Pancreas (tissue), 10 donors: Measurements from ENCODE around the gene CCDC90B. TPM values are rescaled to one million over a fixed set of nuclear protein-coding genes. Genes with fewer than 3 reads are reported as not detected.

Experiments used
- ATAC-seq, 4 donors: fragments of 200-7000 bp; cut with Tn5 transposase; one replicate each; pipeline versions ENCODE4 v1.8.0 to v1.9.1; 2020; ENCODE audit warnings: mild to moderate bottlenecking in 4 of 4, moderate library complexity in 4 of 4
- DNase-seq, 6 donors: peaks; one replicate each; pipeline ENCODE4 v3.0.0-alpha.2; 2020
- FAIRE-seq: peaks from 2 replicates; lab custom pipeline; 2012; peaks lifted over from hg19 to GRCh38; lab: Jason Lieb, UNC
- H3K27ac ChIP-seq, 4 donors: fragments of 200-600 bp; sonication (generic); 1 replicate in 3 of 4; 2 replicates in 1 of 4; pipeline versions ENCODE4 v1.5.0 to v1.8.0; 2020
- H3K27me3 ChIP-seq, 4 donors: fragments of 200-600 bp; one replicate each; pipeline ENCODE4 v1.8.0; 2021
- H3K36me3 ChIP-seq, 3 donors: fragments of 200-600 bp; sonication (generic) in 1 of 3; one replicate each; pipeline versions ENCODE4 v1.5.0 to v1.8.0; 2020 to 2021
- H3K4me1 ChIP-seq, 3 donors: fragments of 200-600 bp; one replicate each; pipeline ENCODE4 v1.8.0; 2021
- H3K4me3 ChIP-seq, 4 donors: fragments of 200-600 bp; sonication (generic) in 2 of 4; one replicate each; pipeline versions ENCODE4 v1.5.0 to v1.8.0; 2020 to 2021
- H3K9me3 ChIP-seq, 4 donors: fragments of 200-600 bp; one replicate each; pipeline ENCODE4 v1.8.0; 2021
- WGBS, 2 donors: extraction: QIAGEN DNeasy Blood & Tissue Kit; methylation state at CpG; one replicate each; pipeline ENCODE4 v1.1.7; 2013; 5-methylcytosine and 5-hydroxymethylcytosine counted together
- intact Hi-C, 3 donors: fragments of 100-400 bp; cut with DNase I; formaldehyde crosslinking; loops; one replicate each; pipeline versions ENCODE4 v1.11.1 to v1.14.2; 2022
- polyA plus RNA-seq, 2 donors: library from polyadenylated mRNA; stranded (reverse); fragments of 200-250 nt; gene quantifications; one replicate each; pipeline ENCODE4 v1.2.3, GENCODE V29; 2013
- total RNA-seq, 6 donors: library from RNA; stranded (reverse); fragmentation: NEBNext Ultra II Directional in 4 of 6; extraction: Animal tissue kit (Norgen Biotek cat#: 25700) in 4 of 6; gene quantifications; one replicate each; pipeline versions ENCODE4 v1.2.1 to v1.2.4, GENCODE V29; 2021 to 2023
- TF ChIP-seq, protein P1 (sequence below), 4 donors: fragments of 200-600 bp; sonication (generic) in 3 of 4; IDR thresholded peaks; one replicate each; pipeline versions ENCODE4 v1.5.0 to v1.8.0; 2021; ENCODE audit warnings: antibody characterized with exemption in 4 of 4
- donor health status: healthy with polysubstance abuse.
- donor health status: DM: no; HTN: no; CAD: no; lungs with moderate emphysema.
- donor health status: DM: no; HTN: no; CAD: no.
- donor health status: control.
- donor health status: control.
- donor health status: Bipolar disorder and iron deficiency.
- donor health status: DM: yes; HTN: yes; CAD: no.
- donor health status: DM: no; HTN: no; CAD: no.
- donor health status: DM: no; HTN: no; CAD: no.
- donor health status: DM: yes; HTN: yes; CAD: no.

CCDC90B gene
- total and polyA plus RNA-seq, 8 donors: 12.1 to 25.1 (median 16.3) TPM

DNA sequence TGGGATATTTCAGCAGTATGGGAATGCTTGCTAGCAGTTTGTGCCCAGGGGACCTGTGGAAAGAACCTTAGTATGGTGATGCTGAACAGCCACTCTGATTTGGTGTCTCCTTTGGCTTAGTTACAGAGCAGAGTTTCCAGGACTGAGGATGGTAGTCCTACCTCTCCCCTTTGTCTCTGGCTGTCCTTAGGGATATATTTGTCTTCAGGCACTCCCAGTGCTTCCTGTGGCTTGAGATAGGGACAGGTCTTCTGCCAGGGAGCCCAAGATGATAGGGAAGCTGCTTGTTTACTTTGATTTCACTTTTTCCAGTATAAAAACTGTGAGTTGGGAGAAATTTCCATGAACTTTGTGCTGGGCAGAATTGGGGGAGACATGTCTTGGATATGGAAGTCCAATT is 64.5 kb downstream of the CCDC90B start:
- no peaks in the 10 kb centered on the region for H3K27me3 ChIP-seq
- no peak overlapping the region for H3K27ac ChIP-seq
- FAIRE-seq (no peak), ATAC-seq (no peak), DNase-seq (no peak)
- no peaks in the 10 kb centered on the region for H3K36me3 ChIP-seq
- H3K4me3 ChIP-seq: no peak overlapping the region
- H3K4me1 ChIP-seq: no peaks in the 10 kb centered on the region
- TF ChIP-seq, protein P1, sequence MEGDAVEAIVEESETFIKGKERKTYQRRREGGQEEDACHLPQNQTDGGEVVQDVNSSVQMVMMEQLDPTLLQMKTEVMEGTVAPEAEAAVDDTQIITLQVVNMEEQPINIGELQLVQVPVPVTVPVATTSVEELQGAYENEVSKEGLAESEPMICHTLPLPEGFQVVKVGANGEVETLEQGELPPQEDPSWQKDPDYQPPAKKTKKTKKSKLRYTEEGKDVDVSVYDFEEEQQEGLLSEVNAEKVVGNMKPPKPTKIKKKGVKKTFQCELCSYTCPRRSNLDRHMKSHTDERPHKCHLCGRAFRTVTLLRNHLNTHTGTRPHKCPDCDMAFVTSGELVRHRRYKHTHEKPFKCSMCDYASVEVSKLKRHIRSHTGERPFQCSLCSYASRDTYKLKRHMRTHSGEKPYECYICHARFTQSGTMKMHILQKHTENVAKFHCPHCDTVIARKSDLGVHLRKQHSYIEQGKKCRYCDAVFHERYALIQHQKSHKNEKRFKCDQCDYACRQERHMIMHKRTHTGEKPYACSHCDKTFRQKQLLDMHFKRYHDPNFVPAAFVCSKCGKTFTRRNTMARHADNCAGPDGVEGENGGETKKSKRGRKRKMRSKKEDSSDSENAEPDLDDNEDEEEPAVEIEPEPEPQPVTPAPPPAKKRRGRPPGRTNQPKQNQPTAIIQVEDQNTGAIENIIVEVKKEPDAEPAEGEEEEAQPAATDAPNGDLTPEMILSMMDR (IDR thresholded peaks at IDR 0.05): no peak
- intact Hi-C loops: no loop called here
- H3K9me3 ChIP-seq: no peaks in the 10 kb centered on the region

DNA sequence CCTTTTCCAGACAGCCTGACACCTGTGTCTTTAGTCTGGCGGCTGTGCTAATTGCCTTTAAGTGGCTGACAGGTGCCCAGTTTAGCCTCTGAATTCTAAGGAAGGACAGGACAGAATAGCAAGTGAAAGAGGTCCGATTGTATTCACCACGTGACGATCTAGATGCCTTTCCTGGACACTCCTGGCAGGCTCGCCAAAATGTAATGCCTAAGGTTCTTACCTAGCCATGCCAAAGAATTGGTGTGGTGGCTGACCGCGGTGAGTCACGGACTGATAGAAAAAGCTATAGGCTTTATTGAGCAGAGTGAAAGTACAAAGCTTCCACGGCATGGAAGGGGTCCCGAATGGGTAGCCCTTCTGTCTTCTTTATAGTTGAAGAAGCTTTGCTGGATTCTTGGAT is 65.9 kb downstream of the CCDC90B start:
- no peak overlapping the region for H3K4me3 ChIP-seq
- ATAC-seq (no peak), FAIRE-seq (no peak), DNase-seq (no peak)
- TF ChIP-seq, protein P1 (IDR thresholded peaks at IDR 0.05): no peak
- H3K4me1 ChIP-seq: no peaks in the 10 kb centered on the region
- H3K27me3 ChIP-seq: no peaks in the 10 kb centered on the region
- 80 to 88% methylated on average over 10 of the region's 10 CpGs for WGBS, 2 donors
- H3K36me3 ChIP-seq: no peaks in the 10 kb centered on the region
- no peak overlapping the region for H3K27ac ChIP-seq
- intact Hi-C loops: no loop called here
- no peaks in the 10 kb centered on the region for H3K9me3 ChIP-seq

DNA sequence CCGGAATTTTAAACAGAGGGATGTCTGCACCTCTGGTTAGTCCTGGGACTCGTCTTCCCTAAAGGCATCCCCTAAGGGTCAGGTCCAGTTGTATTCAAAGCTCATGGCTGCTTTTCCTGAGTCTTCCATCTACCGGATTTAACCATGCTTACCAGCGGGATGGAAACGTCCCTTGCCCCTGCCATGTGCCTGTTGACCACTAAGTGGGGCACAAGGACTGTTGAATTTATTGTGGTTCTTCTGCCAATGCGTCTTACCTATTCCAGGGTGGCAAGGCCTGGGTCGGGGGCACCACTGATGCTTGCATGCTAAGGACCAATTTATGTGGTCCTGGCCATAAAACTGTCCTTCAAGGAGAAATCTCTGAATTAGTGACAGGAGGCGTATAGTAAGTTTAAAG is 67.1 kb downstream of the CCDC90B start:
- H3K4me1 ChIP-seq: no peaks in the 10 kb centered on the region

More for the DNA sequence above, 67.1 kb downstream of the CCDC90B start:
- DNase-seq: peak in 1 of 6 donors; percentile 13
- TF ChIP-seq, protein P1 (IDR thresholded peaks at IDR 0.05): no peak
- no peak overlapping the region for H3K27ac ChIP-seq
- WGBS, 2 donors: 58 to 62% methylated on average over 8 of the region's 8 CpGs
- intact Hi-C loops: no loop called here
- no peak for FAIRE-seq
- ATAC-seq: no peak
- H3K27me3 ChIP-seq: no peaks in the 10 kb centered on the region
- H3K9me3 ChIP-seq: no peaks in the 10 kb centered on the region
- peaks cover 0 to 6% (median 0%) of the 10 kb centered on the region in 3 donors for H3K36me3 ChIP-seq
- H3K4me3 ChIP-seq: no peak overlapping the region

Other genes starting within 250 kb of the CCDC90B start
- gene RAB30, start 214.5 kb downstream of the CCDC90B start, total RNA-seq: 1 to 10 TPM; 4.0 to 6.7 (median 5.3) TPM
- 1 to 10 TPM; 1.0 to 1.5 TPM for gene RAB30, start 214.5 kb downstream of the CCDC90B start, polyA plus RNA-seq
- gene PCF11, start 129.2 kb downstream of the CCDC90B start, total RNA-seq: 10 to 100 TPM; 18.4 to 34.3 (median 25.3) TPM
- 10 to 100 TPM; 23.5 to 31.2 TPM for gene PCF11, start 129.2 kb downstream of the CCDC90B start, polyA plus RNA-seq
- 1 to 10 TPM; 4.1 to 8.1 (median 5.3) TPM for gene ANKRD42, start 92.7 kb downstream of the CCDC90B start, total RNA-seq
- gene ANKRD42, start 92.7 kb downstream of the CCDC90B start, polyA plus RNA-seq: 1 to 10 TPM; 3.5 to 5.4 TPM